ENCODE results near the gene RTKN.

Gene RTKN

DNA sequence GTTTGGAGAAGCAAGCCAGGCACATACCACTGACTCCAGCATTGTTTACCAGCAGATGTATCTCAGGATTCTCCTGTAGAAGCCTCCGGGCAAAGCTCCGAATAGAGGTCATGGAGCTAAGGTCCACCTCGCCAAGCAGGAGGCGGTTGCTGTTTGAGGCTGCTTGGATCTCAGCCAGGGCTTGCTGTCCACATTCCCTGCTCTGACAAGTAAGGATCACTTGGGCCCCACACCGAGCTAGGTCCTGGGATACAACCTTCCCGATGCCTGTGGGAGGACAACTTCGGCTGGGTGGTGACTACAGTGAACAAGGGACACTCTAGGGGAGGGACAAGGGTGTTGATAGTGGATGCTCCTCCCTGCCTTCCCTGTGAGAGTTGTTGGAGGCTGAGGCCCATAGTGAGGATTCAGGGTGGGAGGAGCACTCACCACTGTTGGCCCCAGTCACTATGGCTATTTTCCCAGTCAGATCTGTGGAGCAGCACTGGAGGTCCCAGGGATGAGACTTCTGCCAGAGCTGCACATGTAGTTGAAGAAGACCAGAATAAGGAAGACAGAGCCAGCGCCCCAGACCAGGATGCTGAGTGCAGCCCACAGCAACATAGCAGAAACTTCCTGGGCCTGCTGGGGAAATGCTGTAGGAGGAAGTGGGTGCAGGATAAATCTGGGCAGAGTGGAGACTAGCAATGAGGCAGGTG is 28.6 kb downstream of the RTKN start:
- Mint-ChIP-seq H3K27me3 (peaks cover 59% of the 10 kb centered on the region), H3K27ac (no peak overlapping the region), H3K36me3 (no peaks in the 10 kb centered on the region), H3K9me3 (no peaks in the 10 kb centered on the region), H3K4me1 (peaks cover 28% of the 10 kb centered on the region), H3K4me3 (no peak overlapping the region)
- CTCF ChIA-PET: interaction anchor here (0.6 kb wide), 2 partner anchors 387 to 570 kb away, joined by 3 to 4 read pairs; no protein-coding TSS in a partner anchor
- DNase-seq: no peak

DNA sequence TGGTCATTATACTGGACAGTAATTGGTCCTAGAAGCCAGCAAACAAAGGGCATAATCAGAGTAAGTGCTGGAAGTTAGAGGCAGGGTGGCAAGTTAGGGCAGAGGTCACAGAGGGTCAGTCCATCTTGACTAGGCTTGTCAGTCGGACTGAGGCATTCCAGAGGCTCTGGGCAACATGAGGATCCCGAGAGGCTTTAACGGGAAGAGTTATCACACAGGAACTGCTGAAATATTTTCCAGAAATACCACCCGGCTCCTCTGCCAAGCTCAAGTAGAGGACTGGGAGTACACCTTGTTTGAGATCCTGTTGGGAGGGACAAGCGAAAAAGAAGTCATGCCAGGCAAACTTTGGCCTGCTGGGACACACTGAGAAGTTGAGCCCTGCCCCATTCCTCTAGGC is 34.1 kb downstream of the RTKN start:
- H3K4me3 Mint-ChIP-seq: no peak overlapping the region
- H3K27ac Mint-ChIP-seq: no peak overlapping the region
- CTCF ChIA-PET: interaction anchor here (1.6 kb wide), 1 partner anchor 158 kb away, joined by 4 read pairs; no protein-coding TSS in a partner anchor
- no peaks in the 10 kb centered on the region for H3K9me3 Mint-ChIP-seq
- peaks cover 32% of the 10 kb centered on the region for H3K27me3 Mint-ChIP-seq
- no peaks in the 10 kb centered on the region for H3K4me1 Mint-ChIP-seq
- no peaks in the 10 kb centered on the region for H3K36me3 Mint-ChIP-seq
- no peak for DNase-seq

DNA sequence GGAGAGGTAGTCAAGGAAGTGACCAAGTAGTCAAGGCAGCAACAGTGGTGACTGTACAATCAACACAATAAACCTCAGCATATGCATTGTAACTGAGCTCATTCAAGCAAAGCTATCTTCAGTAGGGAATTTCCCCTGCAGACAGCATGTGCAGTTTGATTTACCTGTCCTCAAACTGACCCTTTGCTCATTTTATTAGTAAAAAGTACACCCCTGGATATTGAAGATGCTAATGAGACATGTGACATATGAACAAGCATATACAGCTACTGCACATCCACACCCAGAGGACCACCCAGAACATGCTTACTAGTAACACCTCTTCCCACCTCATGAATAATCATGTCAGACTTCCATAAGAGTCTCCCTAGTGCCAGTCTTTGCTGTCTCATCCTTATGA is 35.7 kb downstream of the RTKN start:
- DNase-seq: no peak
- Mint-ChIP-seq H3K27me3 (peaks cover 34% of the 10 kb centered on the region), H3K36me3 (no peaks in the 10 kb centered on the region), H3K9me3 (no peaks in the 10 kb centered on the region), H3K4me1 (no peaks in the 10 kb centered on the region), H3K4me3 (no peak overlapping the region), H3K27ac (no peak overlapping the region)
- CTCF ChIA-PET: no interaction called here

DNA sequence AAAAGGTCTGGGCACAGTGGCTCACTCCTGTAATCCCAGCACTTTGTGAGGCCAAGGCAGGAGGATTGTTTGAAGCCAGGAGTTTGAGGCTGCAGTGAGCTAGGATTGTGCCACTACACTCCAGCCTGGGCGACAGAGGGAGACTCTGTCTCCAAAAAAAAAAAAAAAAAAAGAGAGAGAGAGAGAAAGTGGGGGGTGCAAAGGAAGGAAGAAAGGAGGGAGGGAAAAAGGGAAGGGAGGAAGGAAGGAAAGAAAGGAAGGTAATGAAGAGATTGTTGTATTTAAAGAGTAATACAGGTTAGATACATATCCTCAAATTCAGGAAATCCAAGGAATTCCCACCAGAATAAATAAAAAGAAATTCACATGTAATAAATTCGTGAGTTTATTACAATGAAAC is 39.8 kb downstream of the RTKN start:
- H3K4me1 Mint-ChIP-seq: no peaks in the 10 kb centered on the region
- CTCF ChIA-PET: interaction anchor here (0.7 to 2.7 kb wide), 7 partner anchors 8 to 187 kb away, joined by 3 to 14 read pairs (median 4); no protein-coding TSS in a partner anchor
- no peak for DNase-seq
- H3K27ac Mint-ChIP-seq: no peak overlapping the region
- peaks cover 19% of the 10 kb centered on the region for H3K27me3 Mint-ChIP-seq
- H3K36me3 Mint-ChIP-seq: no peaks in the 10 kb centered on the region
- no peak overlapping the region for H3K4me3 Mint-ChIP-seq
- no peaks in the 10 kb centered on the region for H3K9me3 Mint-ChIP-seq

DNA sequence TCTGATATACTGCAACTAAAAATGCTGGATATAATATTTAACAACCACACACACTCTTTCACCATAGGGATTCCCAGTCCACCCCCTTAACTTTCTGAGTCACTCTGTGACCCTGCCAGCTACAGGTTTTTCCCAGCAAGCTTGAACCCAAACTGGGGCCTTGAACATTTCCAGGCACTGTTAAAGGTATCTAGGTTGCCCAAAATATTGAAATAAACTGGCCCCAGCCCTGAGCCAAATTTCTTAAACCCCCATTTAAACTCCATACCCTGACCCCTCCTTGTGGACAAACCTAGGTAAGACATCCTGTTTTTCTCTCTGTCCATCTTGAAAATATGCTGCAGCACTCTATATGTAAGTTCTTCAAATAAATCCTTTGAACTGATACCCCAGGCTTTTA is 42.0 kb downstream of the RTKN start:
- peaks cover 25% of the 10 kb centered on the region for H3K27me3 Mint-ChIP-seq

DNA sequence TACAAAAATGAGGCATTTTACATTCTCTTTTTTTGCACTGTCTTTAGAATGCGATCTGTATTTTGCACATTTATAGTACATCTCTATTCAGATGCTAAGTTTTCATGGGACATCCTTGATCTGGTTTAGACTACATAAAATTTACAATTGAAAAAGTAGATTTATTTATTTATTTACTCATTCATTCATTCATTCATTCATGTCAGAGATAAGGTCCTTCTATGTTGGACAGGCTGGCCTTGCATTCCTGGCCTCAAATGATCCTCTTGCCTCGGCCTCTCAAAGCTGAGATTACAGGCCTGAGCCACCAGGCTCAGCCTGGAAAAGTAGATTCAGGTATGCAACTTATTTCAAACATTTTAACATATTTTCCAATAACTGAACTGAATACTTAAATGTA is 45.6 kb downstream of the RTKN start:
- CTCF ChIA-PET: no interaction called here
- no peak overlapping the region for H3K4me3 Mint-ChIP-seq
- H3K27me3 Mint-ChIP-seq: peaks cover 21% of the 10 kb centered on the region
- peaks cover 5% of the 10 kb centered on the region for H3K4me1 Mint-ChIP-seq
- DNase-seq: no peak
- no peak overlapping the region for H3K27ac Mint-ChIP-seq
- no peaks in the 10 kb centered on the region for H3K36me3 Mint-ChIP-seq
- no peaks in the 10 kb centered on the region for H3K9me3 Mint-ChIP-seq

More for the DNA sequence above, 42.0 kb downstream of the RTKN start:
- DNase-seq: no peak
- H3K4me3 Mint-ChIP-seq: no peak overlapping the region
- no peaks in the 10 kb centered on the region for H3K4me1 Mint-ChIP-seq
- no peak overlapping the region for H3K27ac Mint-ChIP-seq
- H3K36me3 Mint-ChIP-seq: no peaks in the 10 kb centered on the region
- CTCF ChIA-PET: interaction anchor here (0.7 to 2.7 kb wide), 12 partner anchors 9 to 575 kb away, joined by 3 to 14 read pairs (median 4); no protein-coding TSS in a partner anchor
- no peaks in the 10 kb centered on the region for H3K9me3 Mint-ChIP-seq

DNA sequence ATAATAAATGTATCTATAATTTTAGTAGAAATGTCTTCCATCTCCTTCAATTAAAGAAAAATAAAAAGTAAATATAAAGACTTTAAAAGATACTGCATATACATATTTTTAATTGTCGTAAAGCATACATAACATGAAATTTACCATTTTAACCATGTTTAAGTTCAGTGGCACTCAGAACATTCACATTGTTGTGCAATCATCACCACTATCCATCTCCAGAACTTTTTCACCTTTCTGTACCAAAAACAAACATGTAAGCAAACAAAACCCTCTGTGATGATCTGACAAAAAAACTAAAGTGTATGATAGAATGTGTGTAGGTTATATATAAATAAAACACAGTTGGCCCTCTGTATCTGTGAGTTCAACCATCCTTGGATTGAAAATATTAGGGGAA is 48.2 kb downstream of the RTKN start:
- no peaks in the 10 kb centered on the region for H3K9me3 Mint-ChIP-seq
- no peak overlapping the region for H3K27ac Mint-ChIP-seq
- DNase-seq: no peak
- peaks cover 5% of the 10 kb centered on the region for H3K4me1 Mint-ChIP-seq
- H3K27me3 Mint-ChIP-seq: peaks cover 12% of the 10 kb centered on the region
- no peaks in the 10 kb centered on the region for H3K36me3 Mint-ChIP-seq
- CTCF ChIA-PET: interaction anchor here (1.4 kb wide), 1 partner anchor 59 kb away, joined by 3 read pairs; no protein-coding TSS in a partner anchor
- no peak overlapping the region for H3K4me3 Mint-ChIP-seq

DNA sequence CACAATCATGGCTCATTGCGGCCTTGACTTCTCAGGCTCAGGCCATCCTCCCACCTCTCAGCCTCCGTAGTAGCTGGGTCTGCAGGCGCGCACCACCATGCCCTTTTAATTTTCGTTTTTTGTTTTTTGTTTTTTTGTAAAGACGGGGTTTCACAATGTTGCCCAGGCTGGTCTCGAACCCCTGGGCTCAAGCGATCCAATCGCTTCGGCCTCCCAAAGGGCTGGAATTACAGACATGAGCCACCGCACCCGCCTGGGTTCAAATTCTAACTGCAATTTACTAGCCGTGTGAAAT is 49.3 kb downstream of the RTKN start:
- Mint-ChIP-seq H3K9me3 (no peaks in the 10 kb centered on the region), H3K36me3 (no peaks in the 10 kb centered on the region), H3K4me1 (peaks cover 5% of the 10 kb centered on the region), H3K27ac (no peak overlapping the region), H3K27me3 (peaks cover 12% of the 10 kb centered on the region), H3K4me3 (no peak overlapping the region)
- CTCF ChIA-PET: interaction anchor here (1.0 to 2.4 kb wide), 9 partner anchors 9 to 143 kb away, joined by 3 to 10 read pairs (median 4); partner anchors contain the start of genes C2orf81 and WDR54
- no peak for DNase-seq

DNA sequence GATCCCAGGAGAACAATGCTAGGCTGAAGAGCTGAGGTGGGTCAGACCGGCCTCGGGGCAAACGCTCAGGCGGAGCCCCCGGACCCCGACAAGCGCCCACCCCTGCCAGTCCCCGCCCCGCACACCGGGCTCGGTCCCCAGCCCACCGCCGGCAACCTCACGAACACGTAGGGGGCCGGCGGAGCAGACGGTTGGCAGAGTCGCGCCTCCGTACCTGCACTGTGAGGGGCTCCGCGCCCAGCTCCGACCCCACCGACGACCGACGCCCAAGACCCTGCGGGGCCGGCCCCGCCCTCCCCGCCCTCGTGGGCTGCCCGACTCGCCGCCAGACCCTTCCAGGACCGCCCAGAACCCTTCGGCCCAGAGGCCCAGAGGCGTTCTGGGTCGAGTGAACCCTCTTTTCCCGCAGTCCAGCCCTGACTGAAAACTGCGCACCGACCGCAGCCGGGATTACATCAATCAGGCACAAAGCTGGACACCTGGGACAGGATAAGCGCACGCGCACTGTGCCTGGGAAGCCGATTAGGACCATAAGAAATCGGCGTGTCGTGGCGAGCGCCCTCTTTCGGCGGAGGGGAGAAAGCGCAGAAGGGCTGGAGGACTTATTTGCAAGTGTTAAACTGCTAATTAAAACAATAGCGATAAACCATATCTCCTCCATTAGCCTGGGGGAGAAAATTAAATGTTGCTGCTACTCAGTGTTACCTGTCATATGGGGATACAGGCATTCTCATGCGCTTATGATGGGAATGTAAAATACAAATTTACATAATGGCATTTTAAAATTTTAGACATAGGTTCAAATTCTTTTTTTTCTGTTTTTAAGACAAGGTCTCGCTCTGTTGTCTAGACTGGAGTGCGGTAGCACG is 49.9 kb downstream of the RTKN start:
- peaks cover 12% of the 10 kb centered on the region for H3K27me3 Mint-ChIP-seq
- no peaks in the 10 kb centered on the region for H3K9me3 Mint-ChIP-seq
- DNase-seq: peak; percentile 96
- CTCF ChIA-PET: interaction anchor here (0.6 to 2.4 kb wide), 22 partner anchors 8 to 565 kb away, joined by 3 to 12 read pairs (median 4); partner anchors contain the start of genes C2orf81, CCDC142, TTC31 and WDR54
- peak overlapping the region; percentile 93 for H3K4me3 Mint-ChIP-seq
- H3K36me3 Mint-ChIP-seq: no peaks in the 10 kb centered on the region
- peak overlapping the region; percentile 97 for H3K27ac Mint-ChIP-seq
- H3K4me1 Mint-ChIP-seq: peaks cover 5% of the 10 kb centered on the region

DNA sequence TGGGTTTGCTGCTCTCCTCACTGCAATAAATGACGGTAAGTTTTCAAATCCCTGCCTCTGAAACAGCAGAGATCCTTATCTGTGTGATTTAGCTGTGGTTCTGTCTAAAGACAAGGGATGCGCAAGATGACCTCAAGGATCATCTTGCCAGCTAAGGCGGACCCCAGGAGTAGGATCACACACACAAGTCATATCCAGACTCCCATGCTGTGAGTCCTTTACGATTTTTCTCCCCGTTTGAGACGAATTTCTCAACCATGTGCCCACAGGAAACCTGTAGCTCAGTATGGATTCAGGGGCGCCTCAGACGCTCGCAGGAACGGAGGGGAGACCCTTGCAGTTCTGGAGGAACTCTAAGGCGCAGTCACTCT is 50.5 kb downstream of the RTKN start:
- peaks cover 12% of the 10 kb centered on the region for H3K27me3 Mint-ChIP-seq
- DNase-seq: no peak

DNA sequence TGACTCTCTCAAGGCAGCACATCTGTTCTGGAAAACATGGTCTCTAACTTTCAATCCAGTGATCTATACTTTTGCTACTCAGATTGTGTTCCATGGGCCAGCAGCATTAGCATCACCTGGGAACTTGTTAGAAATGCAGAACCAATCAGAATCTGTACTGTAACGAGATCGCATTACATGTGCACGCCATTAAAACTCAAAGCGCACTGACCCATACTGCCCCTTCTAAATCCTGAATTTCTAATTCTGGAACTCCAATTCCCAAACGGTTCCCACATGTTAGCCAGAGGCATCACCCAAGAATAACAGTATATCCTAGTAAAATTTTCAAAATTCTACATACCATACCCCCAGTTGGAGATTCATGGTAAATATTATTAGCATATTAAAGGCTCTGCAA is 51.1 kb downstream of the RTKN start:
- CTCF ChIA-PET: interaction anchor here (1.0 to 2.4 kb wide), 10 partner anchors 8 to 236 kb away, joined by 3 to 12 read pairs (median 4); partner anchors contain the start of genes C2orf81 and WDR54

More for the DNA sequence above, 50.5 kb downstream of the RTKN start:
- Mint-ChIP-seq H3K27ac (peak overlapping the region; percentile 85), H3K36me3 (no peaks in the 10 kb centered on the region), H3K4me1 (peaks cover 5% of the 10 kb centered on the region), H3K4me3 (peak overlapping the region; percentile 93), H3K9me3 (no peaks in the 10 kb centered on the region)
- CTCF ChIA-PET: interaction anchor here (0.6 to 2.4 kb wide), 18 partner anchors 8 to 564 kb away, joined by 3 to 12 read pairs (median 4); partner anchors contain the start of genes C2orf81, CCDC142, TTC31 and WDR54

DNA sequence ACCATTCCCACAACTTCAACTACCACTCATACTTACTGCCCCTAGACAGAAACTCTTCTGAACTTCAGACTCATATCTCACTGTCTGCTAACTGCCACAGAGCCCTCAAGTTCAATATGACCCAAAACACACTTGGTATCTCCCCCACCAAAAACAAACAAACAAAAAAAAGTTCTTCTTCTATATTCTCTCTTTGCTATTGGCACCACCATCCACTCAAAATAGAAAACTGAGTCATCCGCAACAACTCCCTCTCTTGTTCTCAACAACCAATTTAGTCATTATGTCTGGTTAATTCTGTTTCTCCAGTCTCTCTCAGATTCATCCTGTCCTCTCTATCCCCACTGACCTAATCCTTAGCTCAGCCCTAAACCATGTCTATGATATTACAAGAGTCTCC is 54.4 kb downstream of the RTKN start:
- Mint-ChIP-seq H3K36me3 (peaks cover 2% of the 10 kb centered on the region), H3K27me3 (no peaks in the 10 kb centered on the region), H3K4me1 (peaks cover 1% of the 10 kb centered on the region), H3K4me3 (no peak overlapping the region), H3K27ac (no peak overlapping the region), H3K9me3 (no peaks in the 10 kb centered on the region)
- DNase-seq: no peak
- CTCF ChIA-PET: no interaction called here

More for the DNA sequence above, 51.1 kb downstream of the RTKN start:
- DNase-seq: no peak
- Mint-ChIP-seq H3K4me1 (peaks cover 5% of the 10 kb centered on the region), H3K4me3 (peak overlapping the region; percentile 67), H3K27ac (peak overlapping the region; percentile 43), H3K9me3 (no peaks in the 10 kb centered on the region), H3K36me3 (no peaks in the 10 kb centered on the region), H3K27me3 (peaks cover 12% of the 10 kb centered on the region)

DNA sequence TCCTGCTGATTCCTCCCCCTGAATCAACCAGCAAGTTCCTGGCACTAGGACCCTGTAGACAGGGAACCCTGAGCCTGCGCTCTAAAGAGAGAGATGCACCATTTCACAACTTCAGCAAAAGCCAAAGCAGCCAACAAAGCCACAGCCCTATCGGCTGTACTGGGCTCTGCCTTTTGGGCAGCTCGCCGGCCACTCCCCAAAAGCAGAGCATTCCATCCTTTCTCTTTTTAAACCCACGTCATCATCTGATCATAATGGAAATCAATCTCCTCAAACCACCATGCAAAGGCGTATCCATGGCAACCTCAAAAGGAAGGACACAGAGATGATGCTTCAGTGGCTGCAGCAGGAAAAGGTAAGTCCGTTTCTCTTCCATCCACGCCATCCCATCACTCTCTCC is 56.3 kb downstream of the RTKN start:
- no peak for DNase-seq
- Mint-ChIP-seq H3K9me3 (no peaks in the 10 kb centered on the region), H3K27me3 (no peaks in the 10 kb centered on the region), H3K36me3 (peaks cover 2% of the 10 kb centered on the region), H3K4me3 (no peak overlapping the region), H3K27ac (no peak overlapping the region), H3K4me1 (peaks cover 12% of the 10 kb centered on the region)
- CTCF ChIA-PET: no interaction called here

DNA sequence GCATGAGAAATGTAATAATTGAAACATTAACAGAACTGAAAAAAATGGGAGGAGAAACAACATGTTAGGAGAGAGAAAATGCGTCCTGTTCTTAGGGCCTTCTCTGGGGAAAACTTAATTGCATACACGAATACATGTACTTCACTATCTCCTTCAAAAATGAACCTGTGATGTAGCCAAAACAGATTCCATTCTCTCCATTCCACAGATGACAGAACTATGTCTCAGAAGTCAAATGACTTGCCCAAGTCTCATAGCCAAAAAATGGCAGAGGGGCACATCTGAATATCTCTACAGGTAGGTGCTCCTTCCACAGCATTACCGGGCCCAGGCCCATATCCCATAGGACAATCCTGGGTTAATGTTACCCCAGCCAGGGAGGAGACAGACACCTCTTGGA is 57.7 kb downstream of the RTKN start:
- peaks cover 18% of the 10 kb centered on the region for H3K4me1 Mint-ChIP-seq
- no peak overlapping the region for H3K4me3 Mint-ChIP-seq
- DNase-seq: no peak
- H3K9me3 Mint-ChIP-seq: no peaks in the 10 kb centered on the region
- no peaks in the 10 kb centered on the region for H3K27me3 Mint-ChIP-seq
- CTCF ChIA-PET: no interaction called here
- peaks cover 2% of the 10 kb centered on the region for H3K36me3 Mint-ChIP-seq
- no peak overlapping the region for H3K27ac Mint-ChIP-seq
